T-cell (primary cell): ENCODE measurements around the gene AXL. TPM values are rescaled to one million over a fixed set of nuclear protein-coding genes. Genes with fewer than 3 reads are reported as not detected.

Experiments
- ATAC-seq, 4 experiments: fragments of 200-7000 bp in 3 of 4; fragments of 150-1000 bp in 1 of 4; cut with Tn5 transposase; replicated peaks in 1 of 4; 1 replicate in 3 of 4; 2 replicates in 1 of 4; pipeline ENCODE4 v1.10.0; 2021; ENCODE audit warnings: moderate library complexity in 3 of 4, mild to moderate bottlenecking in 2 of 4, moderate number of reproducible peaks in 1 of 4
- CTCF ChIA-PET, 2 donors: fragments of 300-600 bp; sonication (Branson Sonifier 250); formaldehyde crosslinking; loops; one replicate each; lab custom pipeline; 2022; ENCODE audit warnings: antibody characterized with exemption in 2 of 2; lab: Charles Lee
- POLR2A ChIA-PET, 2 donors: fragments of 300-600 bp; sonication (Branson Sonifier 250); formaldehyde crosslinking; loops; one replicate each; lab custom pipeline; 2022; ENCODE audit warnings: antibody characterized with exemption in 2 of 2; lab: Charles Lee
- DNase-seq, 35 experiments: peaks; one replicate each; pipeline versions ENCODE4 v3.0.0 to v3.0.0-alpha.2; 2013 to 2023
- H3K27ac ChIP-seq: one replicate; pipeline ENCODE4 v1.5.1; 2013; ENCODE audit warnings: low read length
- H3K27me3 ChIP-seq, 2 experiments: replicated peaks in 1 of 2; 1 replicate in 1 of 2; 2 replicates in 1 of 2; pipeline versions ENCODE4 v1.6.1 to v1.7.0; 2013; ENCODE audit warnings: low read length in 1 of 2, mixed read lengths in 1 of 2; ENCODE audit not compliant: control insufficient read depth in 2 of 2, insufficient read depth in 2 of 2; ENCODE audit errors: extremely low read depth in 1 of 2
- H3K36me3 ChIP-seq, 2 donors: 1 replicate in 1 of 2; 2 replicates in 1 of 2; pipeline versions ENCODE4 v1.6.1 to v1.7.0; 2013; ENCODE audit warnings: low read length in 1 of 2; ENCODE audit not compliant: control insufficient read depth in 2 of 2, insufficient read depth in 1 of 2; ENCODE audit errors: extremely low read depth in 1 of 2
- H3K4me1 ChIP-seq, 2 experiments: 1 replicate in 1 of 2; 2 replicates in 1 of 2; pipeline versions ENCODE4 v1.6.1 to v1.7.0; 2013; ENCODE audit warnings: low read length in 2 of 2, mixed read lengths in 1 of 2; ENCODE audit not compliant: insufficient read depth in 2 of 2, control insufficient read depth in 1 of 2; ENCODE audit errors: extremely low read depth in 1 of 2
- H3K4me3 ChIP-seq, 2 donors: 1 replicate in 1 of 2; 2 replicates in 1 of 2; pipeline versions ENCODE4 v1.5.1 to v1.7.0; 2013; ENCODE audit warnings: mild to moderate bottlenecking in 2 of 2, low read length in 1 of 2, moderate library complexity in 1 of 2; ENCODE audit not compliant: control insufficient read depth in 1 of 2; ENCODE audit errors: extremely low read depth in 1 of 2
- H3K9me3 ChIP-seq: 2 replicates; pipeline ENCODE4 v1.7.0; 2013
- H3K27ac Mint-ChIP-seq, 2 donors: one replicate each; pipeline ENCODE4 v1.8.0; 2020 to 2021; ENCODE audit warnings: mild to moderate bottlenecking in 2 of 2, mixed read lengths in 2 of 2
- H3K27me3 Mint-ChIP-seq, 2 donors: one replicate each; pipeline ENCODE4 v1.8.0; 2021 to 2022; ENCODE audit warnings: mixed read lengths in 2 of 2
- H3K36me3 Mint-ChIP-seq: one replicate; pipeline ENCODE4 v1.8.0; 2021; ENCODE audit warnings: mixed read lengths
- H3K4me1 Mint-ChIP-seq, 3 donors: one replicate each; pipeline ENCODE4 v1.8.0; 2020 to 2022; ENCODE audit warnings: mixed read lengths in 3 of 3, mild to moderate bottlenecking in 1 of 3
- H3K4me3 Mint-ChIP-seq, 3 donors: one replicate each; pipeline ENCODE4 v1.8.0; 2020 to 2022; ENCODE audit warnings: mild to moderate bottlenecking in 3 of 3, mixed read lengths in 3 of 3, moderate library complexity in 3 of 3
- H3K9me3 Mint-ChIP-seq, 3 donors: one replicate each; pipeline ENCODE4 v1.8.0; 2020 to 2022; ENCODE audit warnings: mixed read lengths in 3 of 3
- WGBS: methylation state at CpG from one replicate; pipeline ENCODE4 v1.1.5; 2013; ENCODE audit warnings: missing lambda C conversion rate; ENCODE audit not compliant: insufficient coverage; 5-methylcytosine and 5-hydroxymethylcytosine counted together
- total RNA-seq, 35 experiments: library from RNA in 6 of 35; stranded (reverse) in 6 of 35; fragments of 120-200 nt in 1 of 35; gene quantifications; one replicate each; pipeline versions ENCODE4 v1.2.1 to v1.2.4 and lab custom pipeline; 2013 to 2026

AXL gene
- total RNA-seq, 5 donors from 2014 or later (not counting 1 experiment from before 2014, with no cell fraction given): 0.16 to 0.70 (median 0.47) TPM; not detected in 2

DNA sequence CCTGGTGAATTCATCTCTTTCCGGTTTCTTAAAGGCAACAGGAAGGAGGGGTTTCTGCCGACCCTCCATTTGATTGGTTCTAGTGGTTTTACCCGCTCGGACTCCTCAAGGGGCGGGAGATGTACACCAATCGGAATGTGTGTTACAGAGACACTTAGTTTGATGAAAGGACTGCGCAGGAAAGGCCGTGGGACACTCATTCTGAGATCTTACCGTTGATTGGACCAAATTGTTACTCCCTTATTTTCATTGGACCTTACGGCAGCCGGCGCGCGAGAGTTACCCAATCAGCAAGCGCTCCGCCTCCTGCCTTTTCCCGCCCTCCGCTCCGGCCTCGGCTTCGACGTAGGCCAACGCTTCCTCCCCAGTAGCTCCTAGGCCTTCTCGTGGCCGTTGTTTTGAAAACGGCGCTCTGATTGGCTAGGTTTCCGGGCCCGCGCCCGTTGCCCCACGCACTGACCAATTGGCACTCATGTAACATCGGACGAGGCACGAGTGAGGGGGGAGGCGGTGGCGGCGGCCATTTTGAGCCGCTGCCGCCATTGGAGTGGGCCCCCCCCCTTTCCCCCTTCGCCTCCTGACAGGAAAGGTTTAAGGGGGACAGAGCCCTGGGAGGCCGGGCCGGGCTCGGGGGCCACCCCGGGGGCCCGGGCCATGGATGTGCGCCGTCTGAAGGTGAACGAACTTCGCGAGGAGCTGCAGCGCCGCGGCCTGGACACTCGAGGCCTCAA is 45.0 kb downstream of the AXL start, which contains the start of gene HNRNPUL1:
TSS of gene HNRNPUL1 (plus strand) at position 523 of the 731 bp plus-strand sequence. CDS start at position 655, 132 bp downstream.
- peaks cover 0 to 18% of the 10 kb centered on the region in 2 donors for H3K36me3 ChIP-seq
- Mint-ChIP-seq H3K4me1 (peaks cover 46 to 51% (median 46%) of the 10 kb centered on the region in 3 donors), H3K27ac (peak within 1 kb of the TSS; percentile 99 to 100), H3K4me3 (peak within 1 kb of the TSS; percentile 92 to 100 (median 98)), H3K27me3 (no peaks in the 10 kb centered on the region), H3K9me3 (no peaks in the 10 kb centered on the region), H3K36me3 (peaks cover 18% of the 10 kb centered on the region)
- DNase-seq: peak; percentile 96 to 100 (median 99)
- WGBS: under 1% methylated on average over 42 of the region's 55 CpGs
- H3K4me3 ChIP-seq: peak within 1 kb of the TSS; percentile 85 to 93
- POLR2A ChIA-PET: interaction anchor here (0.5 to 2.7 kb wide), 18 partner anchors 30 to 1205 kb away, joined by 3 to 33 read pairs (median 6); partner anchors contain the start of genes ACTMAP (in 1 of the 2), B9D2 (in 1 of the 2), CCDC97 (in 1 of the 2) and RAB4B (in 1 of the 2)
- H3K27me3 ChIP-seq: no peaks in the 10 kb centered on the region
- no peaks in the 10 kb centered on the region for H3K9me3 ChIP-seq
- peak within 1 kb of the TSS; percentile 98 for H3K27ac ChIP-seq
- peaks cover 10 to 48% of the 10 kb centered on the region in 2 experiments for H3K4me1 ChIP-seq
- ATAC-seq: peak; percentile 56 to 72 (median 64)
- CTCF ChIA-PET: interaction anchor here in 1 of 2 donors (0.7 to 4.4 kb wide), 10 partner anchors 16 to 268 kb away, joined by 3 to 52 read pairs (median 6); partner anchors contain the start of gene CCDC97

DNA sequence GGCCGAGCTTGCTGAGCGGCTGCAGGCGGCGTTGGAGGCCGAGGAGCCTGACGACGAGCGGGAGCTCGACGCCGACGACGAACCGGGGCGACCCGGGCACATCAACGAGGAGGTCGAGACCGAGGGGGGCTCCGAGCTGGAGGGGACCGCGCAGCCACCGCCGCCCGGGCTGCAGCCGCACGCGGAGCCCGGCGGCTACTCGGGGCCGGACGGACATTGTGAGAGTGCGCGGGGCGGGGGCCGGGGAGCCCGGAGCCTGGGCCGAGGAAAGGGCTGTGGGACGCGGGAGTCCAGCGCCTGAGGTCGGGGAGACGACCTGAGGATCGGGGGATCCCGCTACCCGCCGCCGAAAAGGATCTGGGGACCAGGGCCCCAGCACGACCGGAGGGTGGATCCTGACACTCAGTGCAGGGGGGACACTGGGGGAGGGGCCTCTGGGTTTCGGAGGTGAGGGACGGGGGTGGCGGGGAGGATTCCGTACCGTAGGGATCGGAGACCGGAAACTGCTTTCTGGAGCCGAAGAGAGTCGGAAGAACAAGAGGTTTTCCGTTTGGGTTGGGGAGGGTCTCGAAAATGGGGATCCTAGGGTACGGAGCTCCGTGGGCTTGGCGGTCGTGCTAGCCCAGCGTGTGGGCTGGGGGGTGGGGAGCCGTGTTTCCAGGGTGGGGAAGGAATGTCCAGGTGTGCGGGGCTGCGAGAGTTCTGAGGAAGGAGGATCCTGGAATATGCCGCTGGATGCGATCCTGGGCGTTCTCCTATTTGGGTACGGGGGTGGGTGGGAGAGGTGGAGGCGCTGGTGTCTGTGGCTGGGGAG is 45.8 kb downstream of the AXL start:
- ATAC-seq (peak in 1 of 4 experiments; percentile 0), DNase-seq (peak; percentile 26 to 72 (median 53))
- Mint-ChIP-seq H3K4me1 (peaks cover 46 to 51% (median 48%) of the 10 kb centered on the region in 3 donors), H3K36me3 (peaks cover 18% of the 10 kb centered on the region), H3K27ac (peak overlapping the region; percentile 99 to 100), H3K4me3 (peak overlapping the region; percentile 92 to 100 (median 98)), H3K27me3 (no peaks in the 10 kb centered on the region), H3K9me3 (no peaks in the 10 kb centered on the region)
- POLR2A ChIA-PET: interaction anchor here (0.5 to 2.7 kb wide), 13 partner anchors 10 to 840 kb away, joined by 3 to 33 read pairs (median 8); partner anchors contain the start of genes B9D2 (in 1 of the 2) and RAB4B (in 1 of the 2)
- H3K36me3 ChIP-seq: peaks cover 4 to 26% of the 10 kb centered on the region in 2 donors
- under 1% methylated on average over 72 of the region's 75 CpGs for WGBS
- peak overlapping the region; percentile 60 to 93 for H3K4me3 ChIP-seq
- no peaks in the 10 kb centered on the region for H3K9me3 ChIP-seq
- H3K4me1 ChIP-seq: peaks cover 10 to 48% of the 10 kb centered on the region in 2 experiments
- CTCF ChIA-PET: interaction anchor here in 1 of 2 donors (0.6 to 4.4 kb wide), 6 partner anchors 37 to 620 kb away, joined by 3 to 52 read pairs (median 14); partner anchors contain the start of gene CCDC97
- H3K27ac ChIP-seq: peak overlapping the region; percentile 97
- no peaks in the 10 kb centered on the region for H3K27me3 ChIP-seq

GRCh38 chr19:41265395-41266153 is 46.6 kb downstream of the AXL start:
- no peaks in the 10 kb centered on the region for H3K27me3 Mint-ChIP-seq
- H3K4me3 Mint-ChIP-seq: peak overlapping the region; percentile 92 to 100 (median 98)
- WGBS: 22% methylated on average over 16 of the region's 17 CpGs
- Histone ChIP-seq H3K9me3 (no peaks in the 10 kb centered on the region), H3K4me3 (peak overlapping the region; percentile 60 to 93), H3K4me1 (peaks cover 10 to 48% of the 10 kb centered on the region in 2 experiments), H3K27ac (peak overlapping the region; percentile 97), H3K27me3 (no peaks in the 10 kb centered on the region), H3K36me3 (peaks cover 4 to 32% of the 10 kb centered on the region in 2 donors)
- DNase-seq (peak in 4 of 35 experiments; percentile 10 to 36 (median 18)), ATAC-seq (no peak)
- ChIA-PET POLR2A (interaction anchor here in 1 of 2 donors (0.6 to 1.8 kb wide), 5 partner anchors 9 to 1287 kb away, joined by 3 to 4 read pairs (median 3); partner anchors contain the start of gene B9D2), CTCF (interaction anchor here (0.6 to 3.7 kb wide), 5 partner anchors 25 to 1004 kb away, joined by 3 to 21 read pairs (median 4); partner anchors contain the start of gene CCDC97 (in 1 of the 2))
- H3K4me1 Mint-ChIP-seq: peaks cover 46 to 51% (median 48%) of the 10 kb centered on the region in 3 donors
- peak overlapping the region; percentile 95 to 99 for H3K27ac Mint-ChIP-seq
- H3K9me3 Mint-ChIP-seq: no peaks in the 10 kb centered on the region
- H3K36me3 Mint-ChIP-seq: peaks cover 18% of the 10 kb centered on the region

DNA sequence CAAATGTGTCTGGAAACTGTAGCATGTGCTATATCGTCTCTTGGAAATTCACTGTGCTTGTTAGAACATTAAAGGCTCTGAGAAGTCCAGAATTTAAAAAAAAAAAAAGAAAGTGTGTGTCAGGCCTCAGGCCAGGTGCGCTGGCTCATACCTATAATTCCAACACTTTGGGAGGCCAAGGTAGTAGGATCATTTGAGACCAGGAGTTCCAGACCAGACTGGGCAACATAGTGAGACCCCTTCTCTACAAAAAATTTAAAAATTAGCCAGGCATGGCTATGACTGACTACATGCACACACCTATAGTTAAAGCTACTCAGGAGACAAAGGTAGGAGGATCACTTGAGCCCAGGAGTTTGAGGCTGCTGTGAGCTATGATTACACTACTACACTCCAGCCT is 50.0 kb downstream of the AXL start:
- no peaks in the 10 kb centered on the region for H3K27me3 Mint-ChIP-seq
- Histone ChIP-seq H3K27me3 (no peaks in the 10 kb centered on the region), H3K36me3 (peaks cover 26 to 67% of the 10 kb centered on the region in 2 donors), H3K9me3 (no peaks in the 10 kb centered on the region), H3K4me1 (peaks cover 10 to 28% of the 10 kb centered on the region in 2 experiments), H3K4me3 (no peak overlapping the region), H3K27ac (no peak overlapping the region)
- ChIA-PET CTCF (no interaction called here), POLR2A (no interaction called here)
- DNase-seq (no peak), ATAC-seq (no peak)
- 83% methylated on average over 1 of the region's 2 CpGs for WGBS
- no peaks in the 10 kb centered on the region for H3K9me3 Mint-ChIP-seq
- H3K4me1 Mint-ChIP-seq: peaks cover 38% of the 10 kb centered on the region in 3 donors
- H3K27ac Mint-ChIP-seq: no peak overlapping the region
- H3K4me3 Mint-ChIP-seq: no peak overlapping the region
- H3K36me3 Mint-ChIP-seq: peaks cover 51% of the 10 kb centered on the region

GRCh38 chr19:41269571-41269970 is 50.5 kb downstream of the AXL start:
- Histone ChIP-seq H3K4me1 (peaks cover 10 to 28% of the 10 kb centered on the region in 2 experiments), H3K4me3 (no peak overlapping the region), H3K27me3 (no peaks in the 10 kb centered on the region), H3K27ac (no peak overlapping the region), H3K36me3 (peaks cover 26 to 72% of the 10 kb centered on the region in 2 donors), H3K9me3 (no peaks in the 10 kb centered on the region)
- H3K36me3 Mint-ChIP-seq: peaks cover 56% of the 10 kb centered on the region
- H3K4me3 Mint-ChIP-seq: no peak overlapping the region
- H3K27ac Mint-ChIP-seq: peak overlapping the region in 1 of 2 donors; percentile 34
- POLR2A ChIA-PET: interaction anchor here in 1 of 2 donors (0.6 kb wide), 1 partner anchor 69 kb away, joined by 3 read pairs; no protein-coding TSS in a partner anchor
- no peaks in the 10 kb centered on the region for H3K27me3 Mint-ChIP-seq
- DNase-seq: no peak
- CTCF ChIA-PET: no interaction called here
- no peaks in the 10 kb centered on the region for H3K9me3 Mint-ChIP-seq
- ATAC-seq: no peak
- H3K4me1 Mint-ChIP-seq: peaks cover 38% of the 10 kb centered on the region in 3 donors
- no CpG with 5 or more reads among the region's 5 CpGs for WGBS
